HEK293 (cell line): Measurements from ENCODE around the gene LRRC26.

ENCODE experiments used
- CTCF ChIP-seq: fragments of 450-650 bp; formaldehyde crosslinking; IDR thresholded peaks from 2 replicates; pipeline ENCODE4 v1.5.1; 2016; ENCODE audit warnings: missing biosample characterization, missing genetic modification characterization
- HOXA7 ChIP-seq: sonication (generic); formaldehyde crosslinking; IDR thresholded peaks from 2 replicates; pipeline ENCODE4 v1.8.1; 2022; ENCODE audit warnings: missing genetic modification reagents, borderline replicate concordance
- KLF10 ChIP-seq: fragments of 450-650 bp; IDR thresholded peaks from 2 replicates; pipeline ENCODE4 v1.5.1; 2018; ENCODE audit warnings: missing biosample characterization, mild to moderate bottlenecking, missing genetic modification characterization
- SP7 ChIP-seq: fragments of 450-650 bp; formaldehyde crosslinking; IDR thresholded peaks from 2 replicates; pipeline ENCODE4 v1.5.1; 2016; ENCODE audit warnings: missing biosample characterization, missing genetic modification characterization
- ZBTB44 ChIP-seq: fragments of 450-650 bp; IDR thresholded peaks from 2 replicates; pipeline ENCODE4 v1.5.1; 2018; ENCODE audit warnings: missing biosample characterization, mild to moderate bottlenecking, missing genetic modification characterization
- ZBTB49 ChIP-seq: fragments of 450-650 bp; formaldehyde crosslinking; IDR thresholded peaks from 2 replicates; pipeline ENCODE4 v1.5.1; 2016; ENCODE audit warnings: missing biosample characterization, missing genetic modification characterization, low read depth
- ZNF121 ChIP-seq: fragments of 450-650 bp; formaldehyde crosslinking; IDR thresholded peaks from 2 replicates; pipeline ENCODE4 v1.5.1; 2016; ENCODE audit warnings: missing biosample characterization, missing genetic modification characterization
- ZNF274 ChIP-seq, 2 experiments: fragments of 200-500 bp in 1 of 2; fragments of 450-650 bp in 1 of 2; sonication (Bioruptor generic) in 1 of 2; formaldehyde crosslinking in 1 of 2; IDR thresholded peaks; 2 replicates each; pipeline versions ENCODE4 v1.5.1 to v1.6.1; 2014 to 2016; ENCODE audit warnings: borderline replicate concordance in 1 of 2, inconsistent platforms in 1 of 2, low read length in 1 of 2, missing biosample characterization in 1 of 2, missing genetic modification characterization in 1 of 2
- ZNF302 ChIP-seq: fragments of 450-650 bp; formaldehyde crosslinking; IDR thresholded peaks from 2 replicates; pipeline ENCODE4 v1.5.1; 2016; ENCODE audit warnings: missing biosample characterization, missing genetic modification characterization, low read depth
- ZNF624 ChIP-seq: fragments of 450-650 bp; formaldehyde crosslinking; IDR thresholded peaks from 2 replicates; pipeline ENCODE4 v1.5.1; 2017; ENCODE audit warnings: missing biosample characterization, missing genetic modification characterization
- ZSCAN18 ChIP-seq: fragments of 450-650 bp; formaldehyde crosslinking; IDR thresholded peaks from 2 replicates; pipeline ENCODE4 v1.5.1; 2016; ENCODE audit warnings: missing biosample characterization, missing genetic modification characterization

- TF ChIP-seq CTCF (no peak), ZNF624 (tag by site-specific recombination) (no peak), ZSCAN18 (no peak), ZNF121 (tag by site-specific recombination) (no peak), ZNF302 (tag by site-specific recombination) (no peak), SP7 (tag by site-specific recombination) (no peak), KLF10 (tag by site-specific recombination) (no peak), ZBTB44 (no peak), ZNF274 (IDR thresholded peaks at IDR 0.05; ENCODE audit: low read length) (no peak), ZNF274 (tag by site-specific recombination; IDR thresholded peaks at IDR 0.05; ENCODE audit: borderline replicate concordance) (no peak), HOXA7 (CRISPR knock-in tag) (no peak), ZBTB49 (tag by site-specific recombination) (no peak)
Observed at GRCh38 chr9:137128862-137129455, 40.9 kb downstream of the LRRC26 start.
